Trophoblast cell (in vitro differentiated cells and primary cell): ENCODE data around the gene ZNF580.

Experiments
- DNase-seq, 2 donors: peaks; one replicate each; pipeline ENCODE4 v3.0.0-alpha.2; 2016
- H2AFZ ChIP-seq: 2 replicates; pipeline ENCODE4 v1.6.1; 2013; ENCODE audit warnings: low read length, moderate library complexity, mild to moderate bottlenecking; ENCODE audit not compliant: insufficient read depth, poor library complexity
- H2AK5ac ChIP-seq: 2 replicates; pipeline ENCODE4 v1.6.1; 2013; ENCODE audit warnings: mild to moderate bottlenecking, low read length
- H2BK120ac ChIP-seq: 2 replicates; pipeline ENCODE4 v1.6.1; 2013; ENCODE audit warnings: low read length, mild to moderate bottlenecking, moderate library complexity; ENCODE audit not compliant: insufficient read depth, poor library complexity
- H2BK12ac ChIP-seq: 2 replicates; pipeline ENCODE4 v1.6.1; 2013; ENCODE audit warnings: mild to moderate bottlenecking, low read length, moderate library complexity
- H2BK5ac ChIP-seq: 2 replicates; pipeline ENCODE4 v1.6.1; 2013; ENCODE audit warnings: low read length, low read depth, moderate library complexity, mild to moderate bottlenecking; ENCODE audit not compliant: poor library complexity
- H3K14ac ChIP-seq: 2 replicates; pipeline ENCODE4 v1.6.1; 2013; ENCODE audit warnings: mild to moderate bottlenecking, low read length
- H3K18ac ChIP-seq: 2 replicates; pipeline ENCODE4 v1.6.1; 2013; ENCODE audit warnings: mild to moderate bottlenecking, low read length
- H3K23ac ChIP-seq: 2 replicates; pipeline ENCODE4 v1.6.1; 2013; ENCODE audit warnings: low read length
- H3K27ac ChIP-seq: 2 replicates; pipeline ENCODE4 v1.5.1; 2013; ENCODE audit warnings: low read depth, mild to moderate bottlenecking, inconsistent platforms, low read length, moderate library complexity
- H3K27me3 ChIP-seq: 2 replicates; pipeline ENCODE4 v1.6.1; 2013; ENCODE audit warnings: inconsistent platforms, mild to moderate bottlenecking, low read length, moderate library complexity; ENCODE audit not compliant: insufficient read depth
- H3K36me3 ChIP-seq, 2 experiments: 1 replicate in 1 of 2; 2 replicates in 1 of 2; pipeline ENCODE4 v1.6.1; 2013; ENCODE audit warnings: low read length in 2 of 2, mild to moderate bottlenecking in 2 of 2, moderate library complexity in 1 of 2; ENCODE audit not compliant: insufficient read depth in 2 of 2, control insufficient read depth in 1 of 2
- H3K4ac ChIP-seq: 2 replicates; pipeline ENCODE4 v1.6.1; 2013; ENCODE audit warnings: low read depth, mild to moderate bottlenecking, low read length, moderate library complexity
- H3K4me1 ChIP-seq, 2 experiments: 1 replicate in 1 of 2; 2 replicates in 1 of 2; pipeline ENCODE4 v1.6.1; 2013; ENCODE audit warnings: low read length in 2 of 2, mild to moderate bottlenecking in 2 of 2, moderate library complexity in 1 of 2; ENCODE audit not compliant: insufficient read depth in 2 of 2, control insufficient read depth in 1 of 2
- H3K4me2 ChIP-seq: 2 replicates; pipeline ENCODE4 v1.6.1; 2013; ENCODE audit warnings: inconsistent platforms, mild to moderate bottlenecking, low read length, moderate library complexity
- H3K4me3 ChIP-seq: 2 replicates; pipeline ENCODE4 v1.5.1; 2013; ENCODE audit warnings: mild to moderate bottlenecking, low read depth, low read length, inconsistent platforms
- H3K79me1 ChIP-seq: one replicate; pipeline ENCODE4 v1.6.1; 2013; ENCODE audit warnings: low read length
- H3K79me2 ChIP-seq: 2 replicates; pipeline ENCODE4 v1.6.1; 2013; ENCODE audit warnings: low read length, mild to moderate bottlenecking; ENCODE audit not compliant: control insufficient read depth, insufficient read depth, poor library complexity
- H3K9ac ChIP-seq: 2 replicates; pipeline ENCODE4 v1.6.1; 2013; ENCODE audit warnings: mild to moderate bottlenecking, low read length
- H3K9me3 ChIP-seq: 2 replicates; pipeline ENCODE4 v1.6.1; 2013; ENCODE audit warnings: low read depth, mild to moderate bottlenecking, control low read depth, inconsistent platforms, low read length; ENCODE audit not compliant: insufficient read depth
- H4K12ac ChIP-seq: 2 replicates; pipeline ENCODE4 v1.6.1; 2013; ENCODE audit warnings: low read depth, mild to moderate bottlenecking, low read length, moderate library complexity
- H4K8ac ChIP-seq: 2 replicates; pipeline ENCODE4 v1.6.1; 2013; ENCODE audit warnings: low read depth, mild to moderate bottlenecking, low read length, moderate library complexity
- H4K91ac ChIP-seq: one replicate; pipeline ENCODE4 v1.6.1; 2013; ENCODE audit warnings: low read depth, mild to moderate bottlenecking, low read length, moderate library complexity
- WGBS: extraction: QIAGEN DNeasy Blood & Tissue Kit; methylation state at CpG from one replicate; pipeline ENCODE4 v1.1.7; 2013; ENCODE audit warnings: missing lambda C conversion rate; ENCODE audit not compliant: insufficient read length, insufficient coverage; ENCODE audit errors: extremely low coverage; 5-methylcytosine and 5-hydroxymethylcytosine counted together

ZNF580 gene

GRCh38 chr19:55650602-55651230 lies 9.9 kb downstream of the ZNF580 start:
- H3K79me1 ChIP-seq = peaks cover 25% of the 10 kb centered on the region
- no peak overlapping the region for H3K23ac ChIP-seq
- no peak overlapping the region for H3K4ac ChIP-seq
- H4K91ac ChIP-seq = no peak overlapping the region
- H2AK5ac ChIP-seq = no peak overlapping the region
- no peak overlapping the region for H2AFZ ChIP-seq
- no peak overlapping the region for H4K8ac ChIP-seq
- no peak overlapping the region for H3K18ac ChIP-seq
- H3K36me3 ChIP-seq = peaks cover 18 to 20% of the 10 kb centered on the region in 2 experiments
- peaks cover 21% of the 10 kb centered on the region for H3K79me2 ChIP-seq
- no peak overlapping the region for H2BK5ac ChIP-seq
- no CpG with 5 or more reads among the region's 17 CpGs for WGBS
- no peak overlapping the region for H3K27ac ChIP-seq
- no peak overlapping the region for H4K12ac ChIP-seq
- no peak overlapping the region for H3K9ac ChIP-seq
- H3K4me3 ChIP-seq = no peak overlapping the region
- no peak overlapping the region for H2BK120ac ChIP-seq
- H3K9me3 ChIP-seq = no peaks in the 10 kb centered on the region
- H3K27me3 ChIP-seq = no peaks in the 10 kb centered on the region
- H2BK12ac ChIP-seq = no peak overlapping the region
- H3K4me1 ChIP-seq = peaks cover 0 to 8% of the 10 kb centered on the region in 2 experiments
- no peak overlapping the region for H3K4me2 ChIP-seq
- no peak overlapping the region for H3K14ac ChIP-seq
- no peak for DNase-seq

GRCh38 chr19:55651236-55651635 lies 10.4 kb downstream of the ZNF580 start:
- WGBS = no CpG with 5 or more reads among the region's 18 CpGs
- no peak overlapping the region for H4K91ac ChIP-seq

GRCh38 chr19:55652311-55653128 lies 11.7 kb downstream of the ZNF580 start:
- H4K8ac ChIP-seq = no peak overlapping the region
- H4K12ac ChIP-seq = no peak overlapping the region
- no peak overlapping the region for H3K4me3 ChIP-seq
- H3K9me3 ChIP-seq = peaks cover 1% of the 10 kb centered on the region
- no peak overlapping the region for H2BK5ac ChIP-seq
- no CpG with 5 or more reads among the region's 71 CpGs for WGBS
- H3K9ac ChIP-seq = no peak overlapping the region
- H3K18ac ChIP-seq = no peak overlapping the region
- peaks cover 37% of the 10 kb centered on the region for H3K79me2 ChIP-seq
- H3K4me1 ChIP-seq = peaks cover 3 to 17% of the 10 kb centered on the region in 2 experiments
- no peak overlapping the region for H2AK5ac ChIP-seq
- H3K14ac ChIP-seq = no peak overlapping the region
- peaks cover 22 to 26% of the 10 kb centered on the region in 2 experiments for H3K36me3 ChIP-seq
- H2BK120ac ChIP-seq = no peak overlapping the region
- no peak for DNase-seq
- no peak overlapping the region for H2BK12ac ChIP-seq
- peaks cover 24% of the 10 kb centered on the region for H3K79me1 ChIP-seq
- no peak overlapping the region for H3K4ac ChIP-seq
- no peaks in the 10 kb centered on the region for H3K27me3 ChIP-seq
- no peak overlapping the region for H2AFZ ChIP-seq
- H3K4me2 ChIP-seq = peak overlapping the region; percentile 37
- no peak overlapping the region for H3K27ac ChIP-seq
- H4K91ac ChIP-seq = no peak overlapping the region
- H3K23ac ChIP-seq = no peak overlapping the region

More at GRCh38 chr19:55651236-55651635, 10.4 kb downstream of the ZNF580 start:
- Histone ChIP-seq H4K8ac (no peak overlapping the region), H4K12ac (no peak overlapping the region), H3K79me2 (peaks cover 26% of the 10 kb centered on the region), H3K4me2 (no peak overlapping the region), H2BK12ac (no peak overlapping the region), H3K27ac (no peak overlapping the region), H3K23ac (no peak overlapping the region), H2AFZ (no peak overlapping the region), H2BK5ac (no peak overlapping the region), H3K27me3 (no peaks in the 10 kb centered on the region), H3K79me1 (peaks cover 25% of the 10 kb centered on the region), H3K4me1 (peaks cover 0 to 8% of the 10 kb centered on the region in 2 experiments), H2AK5ac (no peak overlapping the region), H2BK120ac (no peak overlapping the region), H3K14ac (no peak overlapping the region), H3K4me3 (no peak overlapping the region), H3K36me3 (peaks cover 18 to 20% of the 10 kb centered on the region in 2 experiments), H3K4ac (no peak overlapping the region), H3K18ac (no peak overlapping the region), H3K9ac (no peak overlapping the region), H3K9me3 (no peaks in the 10 kb centered on the region)
- no peak for DNase-seq

- H3K23ac ChIP-seq = no peak overlapping the region
- H3K4me3 ChIP-seq = peak overlapping the region; percentile 85
- peak overlapping the region; percentile 14 for H2AFZ ChIP-seq
- peaks cover 38% of the 10 kb centered on the region for H3K79me2 ChIP-seq
- peak overlapping the region; percentile 57 for H3K14ac ChIP-seq
- H4K12ac ChIP-seq = peak overlapping the region; percentile 79
- peak overlapping the region; percentile 64 for H4K91ac ChIP-seq
- H3K79me1 ChIP-seq = peaks cover 15% of the 10 kb centered on the region
- peaks cover 1% of the 10 kb centered on the region for H3K9me3 ChIP-seq
- H3K27me3 ChIP-seq = no peaks in the 10 kb centered on the region
- H3K36me3 ChIP-seq = peaks cover 29 to 34% of the 10 kb centered on the region in 2 experiments
- no peak overlapping the region for H2BK12ac ChIP-seq
- peak; percentile 100 for DNase-seq
- peak overlapping the region; percentile 62 for H2BK120ac ChIP-seq
- H2AK5ac ChIP-seq = no peak overlapping the region
- peak overlapping the region; percentile 53 for H2BK5ac ChIP-seq
- WGBS = no CpG with 5 or more reads among the region's 57 CpGs
- H3K4ac ChIP-seq = no peak overlapping the region
- H3K4me2 ChIP-seq = peak overlapping the region; percentile 80
- H3K27ac ChIP-seq = peak overlapping the region; percentile 99
- peak overlapping the region; percentile 86 for H3K9ac ChIP-seq
- peak overlapping the region; percentile 41 for H3K18ac ChIP-seq
- H3K4me1 ChIP-seq = peaks cover 3 to 12% of the 10 kb centered on the region in 2 experiments
- peak overlapping the region; percentile 93 for H4K8ac ChIP-seq
These were observed 13.0 kb downstream of the ZNF580 start for GRCh38 chr19:55653651-55654322.
